OCI-LY1 (cell line): ENCODE results near the gene QKI.

Experiments used
- CTCF ChIP-seq: fragments of 200-600 bp; sonication (generic), shearing (Covaris generic); IDR thresholded peaks from 2 replicates; pipeline ENCODE4 v1.5.1; 2017; ENCODE audit warnings: mild to moderate bottlenecking, antibody characterized with exemption, low read length, moderate library complexity, mixed read lengths
- EZH2 ChIP-seq: fragments of 200-600 bp; sonication (generic), shearing (Covaris generic); IDR thresholded peaks from 2 replicates; pipeline ENCODE4 v1.8.0; 2017; ENCODE audit warnings: borderline replicate concordance, mixed run types, mild to moderate bottlenecking, antibody characterized with exemption, low read length, moderate library complexity, mixed read lengths

GRCh38 chr6:163394659-163395058 is 19.9 kb upstream of the QKI start:
- no peak for TF ChIP-seq EZH2
- TF ChIP-seq CTCF, result no peak
